Amygdala (tissue), 56 donors: Measurements from ENCODE around the gene PTGER4.

Experiments used
- DNase-seq, 56 donors: peaks; one replicate each; lab custom pipeline; 2025; lab: John Stamatoyannopoulos, UW

The PTGER4 gene

DNA sequence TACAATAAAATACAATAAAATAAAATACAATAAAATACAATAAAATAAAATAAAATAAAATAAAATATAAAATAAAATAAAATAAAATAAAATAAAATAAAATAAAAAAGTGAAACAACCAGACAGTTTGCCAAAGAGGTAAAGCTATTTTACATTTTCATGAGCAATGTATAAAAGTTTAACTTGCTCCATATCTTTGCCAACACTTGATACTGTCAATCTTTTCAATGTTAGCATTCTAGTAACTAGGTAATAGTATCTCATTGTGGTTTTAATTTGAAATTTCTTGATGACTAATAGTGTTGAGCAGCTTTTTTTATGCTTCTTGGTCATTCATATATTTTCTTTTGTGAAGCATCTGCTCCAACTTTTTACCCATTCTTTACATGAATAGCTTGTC is 58.8 kb downstream of the PTGER4 start:
- no peak for DNase-seq
